ENCODE results near the gene ARPC1A. TPM values are rescaled to one million over a fixed set of nuclear protein-coding genes. Genes with fewer than 3 reads are reported as not detected.
"Not testable (repeated sequence)": the region's sequence is repeated elsewhere in the genome, so short reads cannot be mapped to it uniquely, and the experiment has no call there.

ARPC1A gene
- total and polyA plus RNA-seq, 2 of the 8 experiments (the other 6 are each of a cell fraction or from before 2014, with no cell fraction given) = 123 to 155 TPM

DNA sequence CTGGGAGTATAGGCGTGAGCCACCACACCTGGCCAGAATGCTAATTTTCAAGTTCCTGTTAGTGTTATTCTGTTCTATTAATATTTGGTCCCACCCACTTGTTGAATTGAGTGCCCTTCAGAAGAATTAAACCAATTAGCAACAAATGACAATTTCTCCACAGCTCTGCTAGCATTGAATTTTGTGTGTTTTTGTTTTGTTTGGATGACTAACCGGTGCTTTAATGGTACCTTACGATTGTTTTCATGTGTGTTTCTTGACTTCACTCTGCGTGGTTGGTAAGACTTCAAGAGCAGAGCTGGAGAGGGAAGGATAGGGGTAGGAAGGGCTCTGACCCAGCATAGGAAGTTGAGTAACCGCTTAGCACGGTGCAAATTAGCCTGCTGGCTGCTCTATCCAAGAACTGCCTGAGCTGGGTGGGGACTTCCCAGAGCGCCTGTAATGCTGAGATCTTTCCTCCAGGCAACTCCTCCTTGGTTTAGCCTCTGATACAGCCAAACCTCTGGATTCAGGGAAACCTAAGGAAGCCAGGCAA is 53.4 kb downstream of the ARPC1A start (continued):
- TF ChIP-seq EZH2 (IDR thresholded peaks at IDR 0.05; ENCODE audit: low read depth, low read length, severe bottlenecking) = no peak
- TF ChIP-seq TEAD4 (IDR thresholded peaks at IDR 0.05; ENCODE audit: low read depth, low read length) = no peak

DNA sequence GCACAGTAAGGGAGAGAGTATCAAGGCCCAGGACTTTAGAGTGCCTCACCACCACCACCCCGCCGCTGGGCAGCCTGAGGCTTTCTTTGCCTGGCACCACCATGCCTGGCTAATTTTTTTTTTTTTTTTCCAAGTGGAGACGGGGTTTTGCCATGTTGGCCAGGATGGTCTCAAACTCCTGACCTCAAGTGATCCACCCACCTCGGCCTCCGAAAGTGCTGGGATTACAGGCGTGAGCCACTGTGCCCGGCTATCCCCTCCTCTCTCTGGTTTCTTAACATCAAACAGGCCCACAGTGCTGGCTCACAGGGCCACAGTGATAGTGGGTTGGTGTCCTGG is 54.0 kb downstream of the ARPC1A start:
- H3K79me2 ChIP-seq (ENCODE audit: control insufficient read depth in 1 of 2, insufficient read depth in 2 of 2, low read length in 2 of 2) = peaks cover 0 to 19% of the 10 kb centered on the region in 2 experiments; a peak in 2 of 4 replicates
- not testable (repeated sequence) for H3K27me3 ChIP-seq (replicated peaks in 1 of 4; ENCODE audit: control insufficient read depth in 3 of 4, extremely low read depth in 1 of 4, insufficient read depth in 3 of 4, low read length in 3 of 4); H2BK20ac ChIP-seq (ENCODE audit: low read length); H3K9ac ChIP-seq (replicated peaks in 1 of 4; ENCODE audit: extremely low read depth in 1 of 4, low read depth in 3 of 4, low read length in 3 of 4); H4K8ac ChIP-seq (ENCODE audit: extremely low read depth, insufficient read depth, low read length); H3K23ac ChIP-seq (ENCODE audit: insufficient read length); H3K4me3 ChIP-seq (ENCODE audit: extremely low read depth in 1 of 4, insufficient read depth in 2 of 4, low read depth in 3 of 4, low read length in 4 of 4); H2BK12ac ChIP-seq (ENCODE audit: low read depth, low read length); H4K5ac ChIP-seq (ENCODE audit: insufficient read length, low read depth, low read length); FAIRE-seq; H2BK120ac ChIP-seq (replicated peaks; ENCODE audit: low read depth, low read length); H3K4me1 ChIP-seq (replicated peaks in 1 of 4; ENCODE audit: control insufficient read depth in 3 of 4, insufficient read depth in 4 of 4, low read length in 3 of 4); H3K27ac ChIP-seq (ENCODE audit: low read depth, low read length); H3K56ac ChIP-seq (replicated peaks; ENCODE audit: insufficient read length, low read depth, low read length); H3K36me3 ChIP-seq (ENCODE audit: control insufficient read depth in 2 of 4, insufficient read depth in 4 of 4, low read length in 3 of 4); H4K91ac ChIP-seq (replicated peaks; ENCODE audit: insufficient read length, low read length); H2BK15ac ChIP-seq (ENCODE audit: low read length); H2AFZ ChIP-seq (ENCODE audit: low read length); DNase-seq (ENCODE audit: low read depth in 1 of 2, low spot score in 2 of 2); H3K23me2 ChIP-seq (ENCODE audit: low read depth, low read length); H3K4ac ChIP-seq (replicated peaks; ENCODE audit: insufficient read length, low read depth, low read length); H2AK5ac ChIP-seq (ENCODE audit: low read depth, low read length); H2BK5ac ChIP-seq (ENCODE audit: low read depth, low read length); H3K14ac ChIP-seq (ENCODE audit: insufficient read length); H3K18ac ChIP-seq (ENCODE audit: extremely low read depth, low read length); H3K9me3 ChIP-seq (ENCODE audit: insufficient read depth in 2 of 2, low read depth in 1 of 2, low read length in 1 of 2)
- H3K4me2 ChIP-seq (ENCODE audit: insufficient read depth in 1 of 2, low read depth in 2 of 2, low read length in 2 of 2) = peak overlapping the region in 1 of 2 experiments; percentile 47; a peak in 1 of 4 replicates
- POLR2A ChIA-PET (ENCODE audit: partially characterized antibody) = interaction anchor here (0.6 to 2.9 kb wide), 4 partner anchors 9 to 29 kb away, joined by 3 to 19 read pairs (median 5); partner anchors contain the start of genes BUD31 and PDAP1
- WGBS, 2 experiments (ENCODE audit: extremely low coverage in 1 of 2, insufficient coverage in 1 of 2, insufficient read length in 1 of 2, insufficient replicate concordance in 2 of 2, low coverage in 1 of 2, low lambda C conversion rate in 2 of 2, missing lambda C conversion rate in 1 of 2) = 98% methylated on average over 6 of the region's 7 CpGs; no CpG with 5 or more reads in 1 of the 2 experiments
- CTCF ChIA-PET (ENCODE audit: partially characterized antibody) = interaction anchor here (0.6 to 1.2 kb wide), 3 partner anchors 10 to 20 kb away, joined by 3 read pairs; no protein-coding TSS in a partner anchor
- H4K20me1 ChIP-seq (replicated peaks in 1 of 2; ENCODE audit: control insufficient read depth in 1 of 2, insufficient read depth in 2 of 2, low read length in 2 of 2) = peaks cover 14 to 23% of the 10 kb centered on the region in 2 experiments
- peaks cover 16% of the 10 kb centered on the region for H3K79me1 ChIP-seq (ENCODE audit: low read depth, low read length)
